ENCODE results near the gene KCNA4.
"Not testable (repeated sequence)": the region's sequence is repeated elsewhere in the genome, so short reads cannot be mapped to it uniquely, and the experiment has no call there.

The KCNA4 gene

DNA sequence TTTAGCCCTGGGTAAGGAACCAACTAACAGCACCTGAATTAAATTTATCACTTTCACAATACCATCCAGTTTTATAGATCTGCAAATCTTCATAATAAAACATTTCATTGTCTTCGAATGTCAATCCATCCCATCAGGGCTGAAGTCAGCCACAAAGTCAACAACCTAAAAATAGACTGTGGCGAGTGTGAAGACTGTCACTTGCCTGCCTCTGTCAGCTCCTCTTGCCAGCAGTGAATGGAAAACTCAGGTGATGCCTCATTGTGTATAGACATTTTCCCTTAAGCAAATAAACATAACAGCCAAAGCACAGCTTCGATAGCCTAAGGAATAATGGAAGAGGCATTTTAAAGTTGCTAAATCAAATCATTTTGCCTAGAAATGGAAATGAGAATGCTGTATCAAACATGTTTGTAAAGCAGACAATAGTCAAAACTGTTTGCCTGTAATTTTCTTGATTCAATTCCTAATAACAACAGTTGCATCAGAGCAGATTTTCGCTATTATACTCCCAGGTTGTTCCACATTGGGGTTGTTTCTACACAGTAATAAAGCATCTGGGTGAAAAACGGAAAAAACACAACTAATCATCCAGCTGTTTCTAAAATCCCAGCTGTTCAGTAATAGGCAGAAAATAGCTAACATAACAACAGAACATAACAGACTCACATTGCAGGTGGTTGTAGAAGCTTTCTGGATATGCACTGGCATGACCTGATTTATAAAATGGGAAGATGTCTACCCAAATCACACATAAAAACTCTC, 15.7 kb downstream of the KCNA4 start:
- DNase-seq (ENCODE audit: low read depth in 2 of 2), result no peak

DNA sequence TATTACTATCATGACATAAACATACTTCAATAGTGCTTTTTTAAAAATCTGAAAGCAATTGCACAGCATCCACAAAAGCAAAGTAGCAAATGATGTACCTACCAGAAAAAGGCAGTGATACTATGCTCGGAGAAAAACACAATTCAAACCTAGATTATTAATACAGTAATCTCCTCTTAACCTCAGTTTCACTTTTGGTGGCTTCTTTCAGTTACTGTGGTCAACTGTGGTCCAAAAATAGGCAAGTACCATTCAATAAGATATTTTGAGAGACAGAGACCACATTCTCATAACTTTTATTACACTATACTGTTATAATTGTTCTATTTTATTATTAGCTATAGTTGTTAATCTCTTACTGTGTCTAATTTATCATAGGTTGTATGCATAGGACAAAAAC, 20.8 kb downstream of the KCNA4 start:
- no peak for DNase-seq (ENCODE audit: low read depth in 2 of 2)

DNA sequence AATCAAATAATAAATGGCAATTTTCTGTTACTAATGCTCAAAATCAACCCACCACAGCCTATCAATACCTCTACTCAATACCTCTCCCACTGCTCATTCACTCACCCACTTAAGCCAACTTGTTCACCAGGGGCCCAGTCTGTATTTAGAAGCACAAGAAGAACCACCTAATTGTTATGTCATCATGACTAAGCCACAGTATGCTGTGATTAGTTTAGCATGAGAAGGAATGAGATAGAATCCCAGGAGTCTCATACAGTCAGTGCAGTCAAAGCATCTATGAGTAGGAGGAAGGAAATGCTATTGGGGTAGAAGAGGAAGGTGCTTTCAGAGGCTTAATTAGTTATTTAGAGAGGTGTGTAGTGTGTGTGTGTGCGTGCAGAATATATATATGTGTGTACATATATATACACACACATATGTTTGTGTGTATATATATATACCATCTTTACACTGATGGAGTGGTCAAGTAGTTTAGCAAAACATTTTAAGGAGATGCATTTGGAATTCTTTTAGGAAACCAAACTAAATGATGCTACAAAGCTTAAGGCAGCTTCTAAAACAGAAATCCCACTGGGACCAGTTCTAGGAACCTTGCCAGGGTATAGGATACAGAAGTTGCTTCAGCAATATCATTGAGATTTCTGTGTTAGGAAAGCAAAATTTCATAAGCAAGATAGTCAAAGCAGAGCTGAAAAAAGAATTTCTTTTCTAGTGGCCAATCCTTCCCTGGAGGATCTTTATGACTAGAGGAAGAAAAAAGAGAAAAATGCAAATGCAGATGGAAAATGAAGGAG, 27.5 kb downstream of the KCNA4 start:
- DNase-seq (ENCODE audit: low read depth in 2 of 2), result no peak

DNA sequence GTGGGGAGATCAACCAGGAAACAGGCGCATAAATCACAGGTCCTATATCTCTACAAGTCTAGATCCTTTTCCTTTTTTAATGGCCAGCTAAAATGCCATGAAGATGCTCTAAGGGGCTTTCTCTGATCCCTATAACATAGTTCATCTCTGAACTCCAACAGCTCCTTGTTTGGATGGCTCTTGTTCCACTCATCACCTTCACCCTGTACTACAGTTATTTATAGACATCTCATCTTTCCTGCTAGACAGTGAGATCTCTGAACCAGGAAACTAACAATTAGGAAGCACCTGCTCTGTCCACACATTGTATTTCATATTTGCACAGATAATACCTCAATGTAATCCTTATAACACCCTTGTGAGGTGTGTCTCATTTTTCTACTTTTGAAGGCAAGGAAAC, 31.6 kb downstream of the KCNA4 start:
- no peak for DNase-seq (ENCODE audit: low read depth in 2 of 2)

DNA sequence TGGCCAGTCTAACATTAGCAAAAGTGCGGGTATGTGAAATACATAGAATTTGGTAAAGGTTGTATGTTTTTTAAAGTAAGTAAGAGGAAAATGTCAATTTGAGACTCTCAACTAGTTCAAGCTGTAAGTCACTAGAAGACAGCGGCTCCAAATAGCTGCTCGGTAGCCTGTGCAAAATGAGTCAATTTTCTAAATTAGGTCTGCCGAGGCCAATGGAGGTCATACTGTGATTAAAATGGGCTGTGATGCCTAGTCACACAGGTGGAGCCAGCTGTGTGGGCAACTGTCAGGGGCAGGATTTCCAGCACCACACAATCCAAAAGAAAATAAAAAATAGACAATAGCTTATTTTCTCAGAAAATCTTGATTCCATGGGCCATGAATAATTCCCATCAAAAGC, 32.3 kb downstream of the KCNA4 start:
- no peak for DNase-seq (ENCODE audit: low read depth in 2 of 2)

DNA sequence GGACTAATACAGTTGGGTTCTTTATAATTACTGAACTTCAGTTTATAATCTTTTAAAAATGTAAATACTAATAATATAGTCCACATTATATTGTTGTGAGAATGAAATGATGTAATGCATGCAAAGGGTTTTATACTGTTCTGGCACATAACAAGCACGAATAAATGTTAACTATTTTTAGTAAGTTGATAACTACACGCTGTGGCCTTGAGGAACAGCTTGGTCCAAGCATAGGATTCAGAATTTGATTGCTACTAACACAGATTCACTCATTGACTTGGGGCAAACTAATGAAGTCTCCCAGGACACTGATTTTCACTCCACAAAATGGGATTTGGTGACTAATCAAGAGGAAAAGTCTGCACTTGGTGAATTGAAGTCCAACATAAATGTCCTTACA, 38.3 kb downstream of the KCNA4 start:
- DNase-seq (ENCODE audit: low read depth in 2 of 2), result no peak

DNA sequence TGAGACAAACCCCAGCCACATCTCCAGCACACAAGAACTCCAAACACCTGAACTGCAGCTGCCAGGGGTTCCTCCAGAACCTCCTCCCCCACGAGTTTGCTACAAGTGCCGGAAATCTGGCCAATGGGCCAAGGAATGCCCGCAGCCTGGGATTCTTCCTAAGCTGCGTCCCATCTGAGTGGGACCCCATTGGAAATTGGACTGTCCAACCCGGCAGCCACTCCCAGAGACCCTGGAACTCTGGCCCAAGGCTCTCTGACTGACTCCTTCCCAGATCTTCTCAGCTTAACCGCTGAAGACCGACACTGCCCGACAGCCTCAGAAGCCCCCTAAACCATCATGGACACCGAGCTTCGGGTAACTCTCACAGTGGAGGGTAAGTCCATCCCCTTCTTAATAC, 41.2 kb downstream of the KCNA4 start:
- DNase-seq (ENCODE audit: low read depth in 2 of 2), result not testable (repeated sequence)

DNA sequence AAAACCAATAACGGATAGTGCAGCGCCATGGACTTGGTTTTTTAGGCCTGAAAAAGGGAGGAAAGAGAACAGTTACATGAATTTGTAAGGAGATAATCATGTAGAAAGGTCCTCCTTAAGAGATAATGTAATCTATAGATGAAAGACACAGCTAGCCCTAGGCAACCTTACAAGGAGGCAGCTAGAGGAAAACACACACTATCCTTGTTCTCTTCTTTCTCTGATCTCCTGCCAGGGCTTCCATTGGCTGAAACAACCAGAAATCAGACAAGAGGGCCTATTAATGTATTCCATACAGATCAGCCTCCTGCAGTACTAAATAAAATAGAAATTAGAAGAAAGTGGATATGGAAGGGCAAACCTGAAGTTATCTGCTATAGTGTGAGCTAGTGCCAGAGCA, 53.0 kb downstream of the KCNA4 start:
- no peak for DNase-seq (ENCODE audit: low read depth in 2 of 2)

DNA sequence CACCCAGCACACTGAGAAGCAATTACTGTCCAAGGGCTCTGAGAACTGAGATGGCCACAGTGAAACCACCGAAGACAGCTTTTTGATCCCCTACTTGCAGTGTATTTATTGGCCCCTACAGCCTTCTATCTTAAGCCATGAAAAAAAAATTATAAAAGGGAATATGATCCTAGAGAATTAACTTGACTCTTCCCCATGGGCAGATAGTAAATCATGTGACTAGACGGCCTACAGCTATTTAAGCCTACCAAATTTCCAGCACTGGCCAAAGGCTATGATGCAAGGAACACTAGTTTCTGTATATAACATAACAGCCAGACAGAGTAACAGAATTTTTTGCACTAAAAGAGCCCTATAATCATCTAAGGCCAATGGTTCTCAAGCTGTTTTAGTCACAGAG, 53.8 kb downstream of the KCNA4 start:
- no peak for DNase-seq (ENCODE audit: low read depth in 2 of 2)

DNA sequence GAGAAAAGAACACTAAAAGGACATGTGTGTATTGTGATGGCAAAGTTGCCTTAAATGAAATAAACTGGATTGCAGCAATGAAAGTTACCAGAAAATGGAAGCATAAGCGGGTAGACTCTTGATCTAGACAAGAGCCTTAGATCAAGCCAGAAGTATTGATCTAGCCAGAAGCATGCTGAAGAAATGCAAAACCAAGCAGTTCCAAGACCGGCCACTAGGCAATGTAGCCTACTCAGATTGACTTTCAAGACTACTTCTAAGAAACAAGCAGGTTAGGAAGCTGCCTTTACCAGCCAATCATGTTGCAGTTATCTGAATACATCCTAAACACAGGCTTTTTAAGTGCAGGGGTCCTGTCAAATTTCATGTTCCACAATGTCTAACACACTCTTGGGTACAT, 54.6 kb downstream of the KCNA4 start:
- DNase-seq (ENCODE audit: low read depth in 2 of 2), result no peak

Data from stimulated activated CD8-positive, alpha-beta memory T cell treated with anti-CD3 and anti-CD28 coated beads, Interleukin-2, amount 100 ng/mL, for 48 hours (primary cell).